ENCODE results near the gene INTS1.

INTS1 gene

DNA sequence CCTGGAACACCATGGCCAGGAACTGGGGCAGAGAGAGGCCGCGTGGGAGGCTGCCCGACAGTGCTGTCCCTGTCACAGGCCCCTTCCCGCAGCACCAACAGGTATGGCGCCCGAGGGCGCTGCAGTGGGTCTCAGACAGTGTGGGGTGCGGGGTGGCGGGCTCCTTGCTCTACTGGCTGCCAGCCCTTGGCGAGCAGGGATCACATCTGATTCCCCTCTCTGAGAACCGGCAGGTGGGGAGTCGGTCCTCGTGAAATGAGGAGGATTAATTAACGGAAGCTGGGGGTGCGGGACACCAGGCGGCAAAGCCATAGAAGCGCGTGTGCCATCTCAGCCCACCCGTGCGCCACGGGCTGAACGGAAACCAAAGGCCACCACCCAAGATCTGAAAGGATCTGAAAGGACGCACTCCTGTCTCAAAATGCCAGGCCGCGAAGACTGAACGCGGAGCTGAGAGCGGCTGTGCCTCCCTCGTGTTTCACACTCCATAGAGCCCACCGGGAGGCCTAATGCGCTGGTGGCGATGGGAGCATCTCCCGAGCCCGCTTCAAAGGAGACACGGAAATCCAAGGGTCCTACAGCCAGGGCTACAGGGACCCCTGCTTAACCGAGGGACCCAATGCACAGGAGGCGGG, 6.8 kb downstream of the INTS1 start:
- TF ChIP-seq GATA3 (IDR thresholded peaks at IDR 0.05; ENCODE audit: low read depth, low read length): no peak
- no peak for TF ChIP-seq GATA2 (IDR thresholded peaks at IDR 0.05; ENCODE audit: low read depth, low read length)

GRCh38 chr7:1496531-1497292, 7.5 kb downstream of the INTS1 start:
- TF ChIP-seq GATA3 (IDR thresholded peaks at IDR 0.05; ENCODE audit: low read depth, low read length): no peak
- TF ChIP-seq GATA2 (IDR thresholded peaks at IDR 0.05; ENCODE audit: low read depth, low read length): no peak

DNA sequence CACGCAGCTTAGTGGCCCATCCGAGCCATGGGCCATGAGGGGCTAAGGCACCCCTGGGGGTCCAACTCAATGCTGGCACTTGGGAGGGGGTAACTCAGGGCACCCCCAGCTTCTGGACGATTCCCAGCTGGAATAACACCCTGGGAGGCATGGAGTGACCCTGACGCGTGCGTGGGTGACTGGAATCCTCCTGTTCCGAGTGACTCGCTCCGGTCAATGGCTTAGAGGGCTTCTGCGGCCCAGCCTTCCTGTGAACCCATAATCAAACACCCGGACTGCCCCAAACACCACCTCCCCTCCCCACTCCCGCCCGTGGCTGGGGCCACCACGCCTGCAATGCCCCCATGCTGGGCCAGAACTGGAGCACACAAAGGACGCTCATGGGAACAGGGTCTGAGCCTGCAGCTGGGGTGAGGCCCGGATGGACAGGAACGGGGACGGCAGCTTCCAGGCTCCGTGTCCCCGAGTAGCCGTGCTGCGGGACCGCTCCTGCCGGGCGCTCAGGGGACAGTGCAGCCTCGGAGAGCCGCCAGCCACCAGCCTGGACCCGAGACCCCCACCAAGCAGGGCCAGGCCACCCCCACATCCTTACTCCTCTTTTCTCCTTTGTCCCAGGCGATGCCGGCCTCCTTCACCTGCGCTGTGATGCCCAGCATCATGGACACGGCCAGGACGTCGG, 8.5 kb downstream of the INTS1 start:
- no peak for TF ChIP-seq GATA3 (IDR thresholded peaks at IDR 0.05; ENCODE audit: low read depth, low read length)
- TF ChIP-seq GATA2 (IDR thresholded peaks at IDR 0.05; ENCODE audit: low read depth, low read length): no peak

GRCh38 chr7:1494866-1495563, 9.2 kb downstream of the INTS1 start:
- TF ChIP-seq GATA2 (IDR thresholded peaks at IDR 0.05; ENCODE audit: low read depth, low read length): no peak
- no peak for TF ChIP-seq GATA3 (IDR thresholded peaks at IDR 0.05; ENCODE audit: low read depth, low read length)

- TF ChIP-seq GATA3 (IDR thresholded peaks at IDR 0.05; ENCODE audit: low read depth, low read length): no peak
Measured at GRCh38 chr7:1494447-1494846, 9.7 kb downstream of the INTS1 start.

DNA sequence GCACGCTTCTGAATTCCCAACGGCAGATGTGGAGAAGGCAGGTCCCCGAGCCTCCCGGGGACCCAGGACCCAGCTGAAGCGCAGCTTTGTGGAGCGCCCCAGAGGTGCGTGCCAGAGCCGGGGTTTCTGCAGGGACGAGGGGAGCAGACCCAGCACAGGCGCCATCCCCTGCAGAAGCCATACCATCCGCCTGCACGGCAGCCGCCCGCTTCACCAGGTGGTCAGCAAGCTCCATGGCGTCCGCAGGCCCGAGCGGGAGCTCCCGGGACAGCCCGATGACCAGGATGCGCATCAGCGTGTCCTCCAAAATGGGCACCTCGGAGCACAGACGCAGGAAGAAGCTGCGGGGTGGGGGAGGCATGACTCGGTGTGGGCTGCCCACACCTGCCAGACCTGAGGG, 10.6 kb downstream of the INTS1 start:
- TF ChIP-seq GATA3 (IDR thresholded peaks at IDR 0.05; ENCODE audit: low read depth, low read length): no peak
- no peak for TF ChIP-seq GATA2 (IDR thresholded peaks at IDR 0.05; ENCODE audit: low read depth, low read length)

DNA sequence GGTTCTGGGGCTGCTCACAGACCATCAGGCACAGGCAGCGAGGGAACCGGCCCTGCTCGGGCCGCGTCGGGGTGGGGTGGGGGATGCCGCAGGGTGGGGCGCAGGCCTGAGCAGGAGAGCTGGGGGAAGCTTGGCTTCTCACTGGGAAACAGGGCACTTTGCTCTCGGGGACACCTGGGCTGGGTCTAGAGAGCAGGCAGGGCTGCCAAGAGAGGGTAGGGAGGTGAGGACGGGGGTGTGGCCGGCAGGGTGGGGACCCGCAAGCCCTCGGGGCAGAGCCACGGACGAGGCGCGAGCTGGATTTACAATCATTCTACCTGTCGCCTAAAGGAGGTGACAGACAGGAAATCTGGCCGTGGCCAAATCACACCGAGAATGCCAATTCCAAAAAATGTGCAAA, 11.1 kb downstream of the INTS1 start:
- TF ChIP-seq GATA3 (IDR thresholded peaks at IDR 0.05; ENCODE audit: low read depth, low read length) (no peak), GATA2 (IDR thresholded peaks at IDR 0.05; ENCODE audit: low read depth, low read length) (no peak)

DNA sequence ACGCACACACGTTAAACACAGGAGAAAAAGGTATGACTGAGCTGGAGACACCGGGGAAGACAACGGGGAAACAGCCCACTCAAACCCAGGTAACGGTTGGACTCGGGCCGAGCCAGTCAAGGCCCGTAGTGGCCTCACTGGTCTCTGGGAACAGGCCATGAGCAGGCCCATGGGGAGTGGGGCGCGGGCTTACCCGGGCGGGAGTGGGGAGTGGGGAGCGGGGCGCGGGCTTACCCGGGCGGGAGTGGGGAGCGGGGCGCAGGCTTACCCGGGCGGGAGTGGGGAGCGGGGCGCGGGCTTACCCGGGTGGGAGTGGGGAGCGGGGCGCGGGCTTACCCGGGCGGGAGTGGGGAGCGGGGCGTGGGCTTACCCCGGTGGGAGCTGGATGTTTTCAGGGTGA, 11.5 kb downstream of the INTS1 start:
- TF ChIP-seq GATA3 (IDR thresholded peaks at IDR 0.05; ENCODE audit: low read depth, low read length) (no peak), GATA2 (IDR thresholded peaks at IDR 0.05; ENCODE audit: low read depth, low read length) (no peak)

GRCh38 chr7:1492221-1492620, 12.0 kb downstream of the INTS1 start:
- TF ChIP-seq GATA3 (IDR thresholded peaks at IDR 0.05; ENCODE audit: low read depth, low read length) (no peak), GATA2 (IDR thresholded peaks at IDR 0.05; ENCODE audit: low read depth, low read length) (no peak)

DNA sequence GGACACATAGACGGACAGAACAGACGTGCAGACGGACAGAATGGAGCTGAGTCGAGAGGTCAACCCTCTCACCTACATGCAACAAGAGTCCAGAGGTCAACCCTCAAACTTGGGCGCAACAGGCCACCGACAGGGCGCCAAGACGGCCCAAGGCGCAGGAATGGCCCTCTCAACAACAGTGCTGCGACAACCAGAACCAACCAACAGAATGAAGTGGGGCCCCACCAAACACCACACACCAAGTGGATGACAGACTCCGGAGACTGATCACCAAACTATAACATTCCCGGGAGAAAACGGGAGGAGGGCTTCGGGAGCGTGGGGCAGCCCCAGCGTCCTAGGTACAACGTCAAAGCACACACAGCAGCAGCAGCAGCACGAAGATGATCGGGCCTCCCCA, 13.4 kb downstream of the INTS1 start:
- no peak for TF ChIP-seq GATA3 (IDR thresholded peaks at IDR 0.05; ENCODE audit: low read depth, low read length)
- no peak for TF ChIP-seq GATA2 (IDR thresholded peaks at IDR 0.05; ENCODE audit: low read depth, low read length)

DNA sequence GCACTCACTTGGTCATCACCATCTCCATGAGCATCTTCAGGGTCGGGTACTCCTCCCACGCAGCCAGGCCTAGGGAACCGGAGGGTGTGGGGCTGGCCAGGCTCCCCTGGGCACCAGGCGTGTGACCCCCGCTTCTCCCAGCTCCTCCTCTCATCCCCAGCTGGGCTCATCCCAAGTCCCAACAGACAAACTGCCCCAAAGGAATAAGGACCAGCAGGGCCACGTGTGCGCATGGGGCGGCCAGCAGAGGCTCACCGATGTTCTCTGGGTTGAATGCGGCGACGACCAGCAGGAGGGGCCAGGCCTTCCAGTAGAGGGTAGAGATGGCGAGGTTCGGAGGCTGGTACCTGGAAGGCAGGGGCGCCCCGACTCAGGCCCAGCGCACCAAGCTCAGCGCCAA, 14.9 kb downstream of the INTS1 start:
- TF ChIP-seq GATA2 (IDR thresholded peaks at IDR 0.05; ENCODE audit: low read depth, low read length): no peak
- no peak for TF ChIP-seq GATA3 (IDR thresholded peaks at IDR 0.05; ENCODE audit: low read depth, low read length)

DNA sequence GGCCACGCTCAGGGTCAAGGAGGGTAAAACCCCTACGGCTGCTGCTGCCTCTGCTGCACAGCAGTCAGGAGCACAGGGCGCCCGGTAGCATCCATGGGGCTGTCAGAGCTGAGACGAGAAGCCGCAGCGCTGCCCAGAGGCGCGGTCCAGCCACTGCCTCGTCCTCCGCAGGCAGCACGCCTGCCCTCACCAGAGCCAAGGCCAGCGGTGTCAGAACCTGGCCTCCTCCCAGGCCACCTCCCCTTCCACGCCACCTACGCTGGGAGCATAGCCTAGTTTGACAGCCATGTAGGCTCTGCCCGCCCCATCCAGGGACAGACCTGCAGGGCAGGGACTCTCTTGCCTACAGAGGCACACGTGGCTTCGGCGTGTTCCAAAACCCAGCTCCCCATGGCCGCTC, 16.2 kb downstream of the INTS1 start:
- TF ChIP-seq GATA2 (IDR thresholded peaks at IDR 0.05; ENCODE audit: low read depth, low read length) (no peak), GATA3 (IDR thresholded peaks at IDR 0.05; ENCODE audit: low read depth, low read length) (no peak)

- TF ChIP-seq GATA2 (IDR thresholded peaks at IDR 0.05; ENCODE audit: low read depth, low read length) (no peak), GATA3 (IDR thresholded peaks at IDR 0.05; ENCODE audit: low read depth, low read length) (no peak)
Measured at GRCh38 chr7:1487466-1487865, 16.7 kb downstream of the INTS1 start.

DNA sequence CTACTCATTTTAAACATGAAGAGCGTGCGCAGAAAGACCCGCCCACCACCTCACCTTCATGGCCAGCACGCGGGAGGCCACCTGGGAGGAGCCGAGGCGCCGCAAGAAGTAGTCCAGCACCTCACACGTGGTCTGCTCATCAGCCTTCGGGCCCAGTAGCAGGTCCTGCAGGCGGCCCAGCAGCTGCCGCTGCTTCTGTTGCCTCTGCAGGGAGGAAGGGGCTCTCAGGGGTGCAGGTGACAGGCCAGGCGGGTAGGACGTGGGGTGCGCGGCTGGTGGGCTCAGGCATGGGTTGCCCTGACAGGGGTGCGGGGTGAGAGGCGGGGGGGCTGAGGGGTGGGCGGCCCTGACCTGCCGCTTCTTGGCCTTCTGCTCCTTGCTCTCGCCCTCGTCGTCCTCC, 17.6 kb downstream of the INTS1 start:
- no peak for TF ChIP-seq GATA3 (IDR thresholded peaks at IDR 0.05; ENCODE audit: low read depth, low read length)
- TF ChIP-seq GATA2 (IDR thresholded peaks at IDR 0.05; ENCODE audit: low read depth, low read length): no peak
